ENCODE data around the gene LITAFD. TPM values are rescaled to one million over a fixed set of nuclear protein-coding genes. Genes with fewer than 3 reads are reported as not detected.

The LITAFD gene
- polyA plus RNA-seq, 10 donors: not detected

GRCh38 chr16:8919934-8920462 lies 37.8 kb downstream of the LITAFD start:
- DNase-seq: no peak

DNA sequence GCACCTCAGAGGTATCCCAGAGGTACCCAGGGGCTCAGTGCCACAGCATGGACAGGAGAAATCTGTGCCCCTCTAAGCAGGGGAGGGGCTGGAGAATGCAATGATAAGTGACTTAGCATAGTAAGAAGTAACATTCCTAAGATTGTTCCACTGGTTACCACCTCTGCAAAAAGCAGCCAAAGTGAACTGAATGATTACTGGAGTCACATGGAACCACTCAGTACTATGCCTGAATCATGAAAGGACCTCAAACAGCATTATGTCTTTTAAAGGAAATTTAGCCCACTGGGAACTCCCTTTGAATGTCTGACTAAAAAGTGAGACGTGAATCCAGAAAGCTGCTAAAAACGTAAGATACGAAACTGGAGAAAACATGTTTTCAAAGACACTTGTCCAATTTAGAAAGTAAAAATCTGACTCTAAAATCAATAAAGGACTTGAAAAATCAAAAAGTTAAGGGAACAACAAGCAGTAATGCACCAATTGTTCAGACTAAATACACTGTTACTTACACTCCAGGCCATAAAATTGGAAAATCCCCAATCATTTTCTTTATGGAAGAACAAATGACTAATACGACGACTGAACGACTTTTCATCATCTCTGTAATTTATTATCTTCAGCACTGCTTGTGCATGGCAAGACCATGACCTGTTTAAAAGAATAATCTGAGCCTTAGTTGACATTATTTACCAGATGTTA lies 38.6 kb downstream of the LITAFD start:
- no peak for DNase-seq

DNA sequence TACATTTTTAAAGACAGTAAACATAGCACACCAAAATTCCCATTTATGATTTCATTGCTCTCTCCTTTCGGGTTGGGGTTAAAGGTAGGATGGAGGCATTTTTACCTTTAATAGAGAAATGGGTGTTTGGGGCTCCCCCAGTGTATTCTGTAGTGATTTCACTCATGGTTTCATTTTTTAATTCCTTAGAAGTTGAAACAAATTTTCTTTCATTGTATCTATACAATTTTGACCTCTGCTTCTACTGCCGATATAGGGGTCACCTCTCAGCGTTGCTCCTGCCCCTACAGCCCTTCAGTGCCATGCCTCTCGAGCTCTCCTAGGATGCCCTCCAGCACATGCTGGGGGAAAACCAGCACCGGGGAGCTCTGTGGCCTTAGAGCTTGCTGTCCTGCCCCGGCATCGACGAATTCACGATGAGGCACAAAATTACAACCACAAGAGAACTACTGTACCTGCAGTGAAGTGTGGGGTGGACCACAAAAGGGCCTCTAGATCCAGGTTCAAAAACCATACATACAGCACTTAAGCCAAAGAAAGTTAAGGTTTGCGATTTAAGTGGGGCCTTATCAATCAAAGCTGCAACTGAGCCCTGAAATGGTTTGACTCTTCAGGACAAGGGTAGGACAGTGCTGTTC lies 39.3 kb downstream of the LITAFD start:
- DNase-seq: no peak

- no peak for DNase-seq
These were observed 41.0 kb downstream of the LITAFD start for GRCh38 chr16:8923199-8923598.

GRCh38 chr16:8924214-8924613 lies 42.1 kb downstream of the LITAFD start:
- no peak for DNase-seq

GRCh38 chr16:8925455-8925854 lies 43.3 kb downstream of the LITAFD start:
- DNase-seq: no peak

GRCh38 chr16:8926827-8927226 lies 44.7 kb downstream of the LITAFD start:
- no peak for DNase-seq

DNA sequence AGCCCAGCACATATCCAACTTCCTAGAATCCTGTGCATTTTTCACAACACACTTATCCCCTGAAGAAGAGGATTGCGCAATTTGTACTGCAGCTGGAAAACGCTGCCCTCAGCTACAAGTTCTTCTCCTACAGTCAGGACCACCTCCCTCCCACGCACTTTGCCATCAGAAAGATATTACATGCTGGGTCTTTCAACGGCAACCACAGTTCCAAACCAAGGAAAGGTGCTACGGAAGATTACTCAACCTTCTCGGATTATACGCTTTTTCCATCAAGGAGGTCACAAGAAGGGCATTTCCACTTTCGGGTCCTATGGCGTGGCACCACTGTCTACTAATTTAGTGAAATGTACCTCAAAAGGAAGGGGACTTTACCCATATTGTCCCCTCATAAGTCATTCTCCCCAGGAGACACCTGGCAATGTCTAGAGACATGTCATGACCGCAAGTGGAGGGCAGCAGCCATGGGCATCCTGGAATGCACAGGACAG lies 46.4 kb downstream of the LITAFD start:
- DNase-seq: peak in 2 of 3 donors; percentile 25 to 57

GRCh38 chr16:8929086-8929748 lies 47.1 kb downstream of the LITAFD start:
- no peak for DNase-seq

DNA sequence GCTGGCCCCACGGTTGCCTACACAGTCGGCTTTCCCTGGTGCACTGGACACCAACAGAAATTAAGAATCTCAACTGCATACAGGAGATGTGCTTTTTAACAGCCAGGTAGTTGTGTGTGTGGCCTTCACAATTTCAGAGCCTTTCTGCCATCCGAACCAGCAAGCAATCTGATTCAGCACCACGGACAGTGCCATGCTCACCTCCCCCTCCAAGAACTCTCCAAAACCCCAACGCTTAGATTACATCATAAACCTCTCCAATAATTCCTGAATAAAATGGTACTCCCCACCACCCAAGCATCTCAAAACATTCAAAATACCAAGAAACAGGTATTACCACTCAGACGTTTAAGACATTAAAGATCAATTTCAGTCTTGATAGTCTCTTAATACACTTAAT lies 49.7 kb downstream of the LITAFD start:
- peak; percentile 41 to 75 (median 75) for DNase-seq

- no peak for DNase-seq
These were observed 52.5 kb downstream of the LITAFD start for GRCh38 chr16:8934601-8935000.

Other genes starting within 250 kb of the LITAFD start
- gene ABAT, start 207.7 kb upstream of the LITAFD start, polyA plus RNA-seq (ENCODE audit: insufficient read length in 10 of 10): 10 to 100 TPM; 13.0 to 22.5 (median 18.6) TPM
- 10 to 100 TPM in 3 of 10 donors, 1 to 10 TPM in 7; 8.5 to 11.7 (median 9.6) TPM for gene TMEM186, start 84.7 kb upstream of the LITAFD start, polyA plus RNA-seq (ENCODE audit: insufficient read length in 10 of 10)
- gene PMM2, start 84.5 kb upstream of the LITAFD start, polyA plus RNA-seq (ENCODE audit: insufficient read length in 10 of 10): 10 to 100 TPM; 18.0 to 25.5 (median 20.3) TPM
- 100 to 1,000 TPM in 8 of 10 donors, 10 to 100 TPM in 2; 88.2 to 122 (median 106) TPM for gene CARHSP1, start 13.3 kb upstream of the LITAFD start, polyA plus RNA-seq (ENCODE audit: insufficient read length in 10 of 10)
- 10 to 100 TPM; 51.1 to 87.6 (median 67.8) TPM for gene USP7, start 81.6 kb downstream of the LITAFD start, polyA plus RNA-seq (ENCODE audit: insufficient read length in 10 of 10)
- gene HAPSTR1, start 209.3 kb downstream of the LITAFD start, polyA plus RNA-seq (ENCODE audit: insufficient read length in 10 of 10): 10 to 100 TPM; 29.8 to 41.3 (median 35.3) TPM